Brain microvascular endothelial cell (primary cell): ENCODE data around the gene NT5DC3.

ENCODE experiments used
- DNase-seq: peaks from one replicate; pipeline ENCODE4 v3.0.0-alpha.2; 2020
- H3K27ac ChIP-seq: fragments of 250-450 bp; sonication (Bioruptor Pico); 2 replicates; pipeline ENCODE4 v1.5.1; 2020; ENCODE audit warnings: mild to moderate bottlenecking, moderate library complexity
- H3K27me3 ChIP-seq: fragments of 250-450 bp; sonication (Bioruptor Pico); replicated peaks from 2 replicates; pipeline ENCODE4 v1.5.1; 2020; ENCODE audit warnings: mild to moderate bottlenecking
- H3K36me3 ChIP-seq: fragments of 250-450 bp; sonication (Bioruptor Pico); replicated peaks from 2 replicates; pipeline ENCODE4 v1.5.1; 2020; ENCODE audit warnings: mild to moderate bottlenecking
- H3K4me3 ChIP-seq: 2 replicates; pipeline ENCODE4 v1.5.1; 2011; ENCODE audit warnings: low read depth, mild to moderate bottlenecking, control low read depth, low read length, moderate library complexity
- CTCF ChIP-seq: IDR thresholded peaks from 2 replicates; pipeline ENCODE4 v1.5.1; 2011; ENCODE audit warnings: low read depth, mild to moderate bottlenecking, moderate library complexity, low read length, control low read depth, inconsistent platforms; ENCODE audit errors: missing control alignments
- in situ Hi-C: cut with HindIII; loops from 2 replicates; pipeline ENCODE4 v1.10.0; 2017; ENCODE audit warnings: low sequenced_read_pairs, low pct_ligation_motif_present

NT5DC3 gene

GRCh38 chr12:103820361-103820760 lies 20.7 kb downstream of the NT5DC3 start:
- Histone ChIP-seq H3K27me3 (no peaks in the 10 kb centered on the region), H3K4me3 (no peak overlapping the region), H3K27ac (no peak overlapping the region), H3K36me3 (no peaks in the 10 kb centered on the region)
- no peak for TF ChIP-seq CTCF
- no peak for DNase-seq
- in situ Hi-C loops = no loop called here

- no peaks in the 10 kb centered on the region for H3K36me3 ChIP-seq
- H3K27ac ChIP-seq = no peak overlapping the region
- no peaks in the 10 kb centered on the region for H3K27me3 ChIP-seq
- TF ChIP-seq CTCF = no peak
- no peak for DNase-seq
- H3K4me3 ChIP-seq = no peak overlapping the region
- in situ Hi-C loops = no loop called here
These were observed 21.1 kb downstream of the NT5DC3 start for GRCh38 chr12:103819892-103820291.

- no peak for DNase-seq
- Histone ChIP-seq H3K36me3 (no peaks in the 10 kb centered on the region), H3K27ac (no peak overlapping the region), H3K4me3 (no peak overlapping the region), H3K27me3 (no peaks in the 10 kb centered on the region)
- no peak for TF ChIP-seq CTCF
- in situ Hi-C loops = no loop called here
These were observed 21.7 kb downstream of the NT5DC3 start for GRCh38 chr12:103819312-103819711.

- no peak for TF ChIP-seq CTCF
- Histone ChIP-seq H3K36me3 (no peaks in the 10 kb centered on the region), H3K27ac (no peak overlapping the region), H3K4me3 (no peak overlapping the region), H3K27me3 (no peaks in the 10 kb centered on the region)
- no peak for DNase-seq
- in situ Hi-C loops = no loop called here
These were observed 23.2 kb downstream of the NT5DC3 start for GRCh38 chr12:103817791-103818190.

- no peak overlapping the region for H3K4me3 ChIP-seq
- no peak overlapping the region for H3K27ac ChIP-seq
- H3K27me3 ChIP-seq = no peaks in the 10 kb centered on the region
- in situ Hi-C loops = no loop called here
- no peaks in the 10 kb centered on the region for H3K36me3 ChIP-seq
- DNase-seq = no peak
- TF ChIP-seq CTCF = no peak
These were observed 24.4 kb downstream of the NT5DC3 start for GRCh38 chr12:103816663-103817062.

- no peak overlapping the region for H3K4me3 ChIP-seq
- no peaks in the 10 kb centered on the region for H3K27me3 ChIP-seq
- DNase-seq = no peak
- no peak for TF ChIP-seq CTCF
- in situ Hi-C loops = no loop called here
- H3K27ac ChIP-seq = no peak overlapping the region
- no peaks in the 10 kb centered on the region for H3K36me3 ChIP-seq
These were observed 26.6 kb downstream of the NT5DC3 start for GRCh38 chr12:103814436-103814835.
